HepG2 (cell line): ENCODE results near the gene DTNA. TPM values are rescaled to one million over a fixed set of nuclear protein-coding genes. Genes with fewer than 3 reads are reported as not detected.

Source experiments
- ARID3A ChIP-seq: IDR thresholded peaks from 2 replicates; pipeline ENCODE4 v1.6.1; 2012; ENCODE audit warnings: low read depth, low read length, improper control_type of control experiment
- ATF2 ChIP-seq: sonication (generic); formaldehyde crosslinking; IDR thresholded peaks from 2 replicates; pipeline ENCODE4 v1.4.0; 2020; ENCODE audit warnings: missing genetic modification reagents
- CREM ChIP-seq, 2 experiments: sonication (generic) in 1 of 2; formaldehyde crosslinking in 1 of 2; IDR thresholded peaks; 2 replicates each; pipeline versions ENCODE4 v1.4.0 to v1.6.1; 2016 to 2020; ENCODE audit warnings: antibody characterized with exemption in 1 of 2, mild to moderate bottlenecking in 1 of 2, missing genetic modification reagents in 1 of 2
- ELF3 ChIP-seq: IDR thresholded peaks from 2 replicates; pipeline ENCODE4 v1.6.1; 2016; ENCODE audit warnings: missing genetic modification reagents, missing compliant biosample characterization
- ELK4 ChIP-seq: sonication (generic); formaldehyde crosslinking; IDR thresholded peaks from 2 replicates; pipeline ENCODE4 v1.9.0; 2021; ENCODE audit warnings: missing genetic modification reagents, borderline replicate concordance
- HNF4A ChIP-seq: sonication (generic); formaldehyde crosslinking; IDR thresholded peaks from 2 replicates; pipeline ENCODE4 v1.4.0; 2020; ENCODE audit warnings: missing genetic modification reagents
- HNF4G ChIP-seq, 2 experiments: sonication (generic) in 1 of 2; formaldehyde crosslinking in 1 of 2; IDR thresholded peaks; 2 replicates each; pipeline versions ENCODE4 v1.4.0 to v1.6.1; 2011 to 2020; ENCODE audit warnings: borderline replicate concordance in 2 of 2, low read depth in 2 of 2, mild to moderate bottlenecking in 2 of 2, low read length in 1 of 2, missing genetic modification reagents in 1 of 2, moderate library complexity in 1 of 2
- HOXA3 ChIP-seq: sonication (generic); formaldehyde crosslinking; IDR thresholded peaks from 2 replicates; pipeline ENCODE4 v1.5.0; 2020; ENCODE audit warnings: missing genetic modification reagents
- KLF11 ChIP-seq: IDR thresholded peaks from 2 replicates; pipeline ENCODE4 v1.6.1; 2016; ENCODE audit warnings: missing compliant biosample characterization
- PATZ1 ChIP-seq: sonication (generic); formaldehyde crosslinking; IDR thresholded peaks from 2 replicates; pipeline ENCODE4 v1.4.0; 2020; ENCODE audit warnings: missing genetic modification reagents
- SAP130 ChIP-seq: IDR thresholded peaks from 2 replicates; pipeline ENCODE4 v1.6.1; 2016; ENCODE audit warnings: low read depth
- SP140L ChIP-seq: sonication (generic); formaldehyde crosslinking; IDR thresholded peaks from 2 replicates; pipeline ENCODE4 v1.4.0; 2020; ENCODE audit warnings: missing genetic modification reagents, borderline replicate concordance
- SP5 ChIP-seq: IDR thresholded peaks from 2 replicates; pipeline ENCODE4 v1.6.1; 2016; ENCODE audit warnings: low read depth, borderline replicate concordance
- SRSF1 ChIP-seq: fragments of 200-400 bp; formaldehyde crosslinking; optimal IDR thresholded peaks from 2 replicates; pipeline ENCODE3; 2017; ENCODE audit warnings: mild to moderate bottlenecking, low read depth, low read length, moderate library complexity
- TAF1 ChIP-seq: sonication (generic); formaldehyde crosslinking; IDR thresholded peaks from 2 replicates; pipeline ENCODE4 v1.4.0; 2020; ENCODE audit warnings: missing genetic modification reagents
- TBX3 ChIP-seq: fragments of 450-650 bp; IDR thresholded peaks from 2 replicates; pipeline ENCODE4 v1.6.1; 2017; ENCODE audit warnings: antibody characterized with exemption, mild to moderate bottlenecking, inconsistent platforms, borderline replicate concordance
- TERF1 ChIP-seq: sonication (generic); formaldehyde crosslinking; IDR thresholded peaks from 2 replicates; pipeline ENCODE4 v1.8.0; 2022; ENCODE audit warnings: mild to moderate bottlenecking, missing genetic modification reagents, moderate library complexity
- YEATS2 ChIP-seq: sonication (generic); formaldehyde crosslinking; IDR thresholded peaks from 2 replicates; pipeline ENCODE4 v1.4.0; 2020; ENCODE audit warnings: missing genetic modification reagents, borderline replicate concordance
- ZNF598 ChIP-seq: sonication (generic); formaldehyde crosslinking; IDR thresholded peaks from 2 replicates; pipeline ENCODE4 v1.5.1; 2020; ENCODE audit warnings: mild to moderate bottlenecking, missing genetic modification reagents, borderline replicate concordance
- ZNF777 ChIP-seq: sonication (generic); formaldehyde crosslinking; IDR thresholded peaks from 2 replicates; pipeline ENCODE4 v1.4.0; 2020; ENCODE audit warnings: missing genetic modification reagents
- ZSCAN31 ChIP-seq: sonication (generic); formaldehyde crosslinking; IDR thresholded peaks from 2 replicates; pipeline ENCODE4 v1.5.0; 2020; ENCODE audit warnings: low read depth, mild to moderate bottlenecking, missing genetic modification reagents
- polyA plus RNA-seq, 8 experiments: library from polyadenylated mRNA; depleted of rRNA in 3 of 8; stranded (reverse) in 7 of 8; unstranded in 1 of 8; fragments of >200 nt; fragmentation: Illumina TruSeq in 4 of 8; extraction: Trizol in 4 of 8; gene quantifications; 2 replicates each; pipeline versions ENCODE4 v1.2.1 to v1.2.3, GENCODE V29; 2011 to 2016; ENCODE audit warnings: low read depth in 4 of 8, missing spikeins in 1 of 8, mixed read lengths in 1 of 8; ENCODE audit not compliant: insufficient read depth in 1 of 8
- total RNA-seq, 5 experiments: library from RNA; depleted of rRNA; stranded (reverse); fragments of >200 nt; fragmentation: Illumina TruSeq; extraction: Trizol; gene quantifications; 2 replicates each; pipeline ENCODE4 v1.2.3, GENCODE V29; 2016; ENCODE audit warnings: low read depth in 1 of 5

The DTNA gene
- total and polyA plus RNA-seq, 2 of the 13 experiments (the other 11 are each of a cell fraction or from before 2014, with no cell fraction given) = 8.5 to 29.0 TPM

- TF ChIP-seq HNF4G (IDR thresholded peaks at IDR 0.05; ENCODE audit: borderline replicate concordance, low read depth, low read length) (0 out of 2 replicates have a peak, but pooled peaks have one; percentile 30), HNF4G (CRISPR knock-in tag; IDR thresholded peaks at IDR 0.05; ENCODE audit: borderline replicate concordance, low read depth) (no peak), TBX3 (peak; percentile 41; the same call in 1 of the 2 replicates), KLF11 (no peak), SAP130 (CRISPR knock-in tag) (peak; percentile 28; the same call in 1 of the 2 replicates), SP140L (CRISPR knock-in tag) (no peak), ZSCAN31 (CRISPR knock-in tag) (no peak), ZNF598 (CRISPR knock-in tag) (no peak), TERF1 (CRISPR knock-in tag) (no peak), ELK4 (CRISPR knock-in tag) (no peak), CREM (IDR thresholded peaks at IDR 0.05) (peak; percentile 50; the same call in 1 of the 2 replicates), CREM (CRISPR knock-in tag; IDR thresholded peaks at IDR 0.05) (no peak), ARID3A (peak; percentile 26; the same call in 1 of the 2 replicates), HNF4A (CRISPR knock-in tag) (peak; percentile 30; the same call in 1 of the 2 replicates), ATF2 (CRISPR knock-in tag) (peak; percentile 47; the same call in 1 of the 2 replicates), ZNF777 (no peak), ELF3 (CRISPR knock-in tag) (peak; percentile 29; the same call in 1 of the 2 replicates), SP5 (CRISPR knock-in tag) (peak; percentile 92), PATZ1 (CRISPR knock-in tag) (0 out of 2 replicates have a peak, but pooled peaks have one; percentile 41), HOXA3 (CRISPR knock-in tag) (no peak), YEATS2 (no peak), SRSF1 (no peak), TAF1 (CRISPR knock-in tag) (no peak)
These were observed 204.0 kb downstream of the DTNA start (continued) for GRCh38 chr18:34913837-34914661.
